Nephron (organoid): ENCODE data around the gene C1QTNF2.

Experiments used
- H3K27ac Mint-ChIP-seq, 3 experiments: 2 replicates each; pipeline ENCODE4 v1.8.0; 2020; ENCODE audit warnings: mixed read lengths in 3 of 3, mild to moderate bottlenecking in 2 of 3, moderate library complexity in 1 of 3
- H3K27me3 Mint-ChIP-seq: 2 replicates; pipeline ENCODE4 v1.8.0; 2021; ENCODE audit warnings: low read depth, mild to moderate bottlenecking, moderate library complexity, mixed read lengths
- H3K36me3 Mint-ChIP-seq: 2 replicates; pipeline ENCODE4 v1.8.0; 2020; ENCODE audit warnings: low read depth, mixed read lengths
- H3K4me1 Mint-ChIP-seq: 2 replicates; pipeline ENCODE4 v1.8.0; 2020; ENCODE audit warnings: mixed read lengths
- H3K4me3 Mint-ChIP-seq, 3 experiments: 2 replicates each; pipeline ENCODE4 v1.8.0; 2020; ENCODE audit warnings: mild to moderate bottlenecking in 3 of 3, mixed read lengths in 3 of 3, moderate library complexity in 2 of 3
- H3K9me3 Mint-ChIP-seq: 2 replicates; pipeline ENCODE4 v1.8.0; 2020; ENCODE audit warnings: mixed read lengths
- CTCF ChIP-seq, 3 experiments: fragments of 200-600 bp; sonication (generic); IDR thresholded peaks; one replicate each; pipeline ENCODE4 v1.5.0; 2021; ENCODE audit warnings: antibody characterized with exemption in 3 of 3; ENCODE audit not compliant: unreplicated experiment in 3 of 3

The C1QTNF2 gene

GRCh38 chr5:160312134-160312959 is 58.1 kb downstream of the C1QTNF2 start, which contains the start of gene CCNJL:
CCNJL (minus strand) TSS chr5:160312564; CDS start chr5:160311923, 641 bp downstream.
- Mint-ChIP-seq H3K4me3 (peak within 1 kb of the TSS; percentile 93 to 98 (median 96)), H3K36me3 (peaks cover 12% of the 10 kb centered on the region), H3K9me3 (no peaks in the 10 kb centered on the region), H3K27ac (peak within 1 kb of the TSS in 2 of 3 experiments; percentile 62 to 83), H3K27me3 (peaks cover 15% of the 10 kb centered on the region), H3K4me1 (peaks cover 14% of the 10 kb centered on the region)
- no peak for TF ChIP-seq CTCF (IDR thresholded peaks at IDR 0.05; ENCODE audit: unreplicated experiment in 3 of 3)

- peak overlapping the region; percentile 91 to 96 (median 95) for H3K4me3 Mint-ChIP-seq
- peaks cover 15% of the 10 kb centered on the region for H3K27me3 Mint-ChIP-seq
- H3K4me1 Mint-ChIP-seq, result peaks cover 14% of the 10 kb centered on the region
- peaks cover 13% of the 10 kb centered on the region for H3K36me3 Mint-ChIP-seq
- no peaks in the 10 kb centered on the region for H3K9me3 Mint-ChIP-seq
- peak overlapping the region in 2 of 3 experiments; percentile 62 to 73 for H3K27ac Mint-ChIP-seq
- TF ChIP-seq CTCF (IDR thresholded peaks at IDR 0.05; ENCODE audit: unreplicated experiment in 3 of 3), result no peak
Measured at GRCh38 chr5:160311491-160312133, 58.8 kb downstream of the C1QTNF2 start.

- Mint-ChIP-seq H3K36me3 (peaks cover 13% of the 10 kb centered on the region), H3K27me3 (peaks cover 15% of the 10 kb centered on the region), H3K9me3 (no peaks in the 10 kb centered on the region), H3K4me1 (peaks cover 14% of the 10 kb centered on the region), H3K4me3 (peak overlapping the region; percentile 91 to 96 (median 95)), H3K27ac (no peak overlapping the region)
- TF ChIP-seq CTCF (IDR thresholded peaks at IDR 0.05; ENCODE audit: unreplicated experiment in 3 of 3), result no peak
Measured at GRCh38 chr5:160310552-160311295, 59.7 kb downstream of the C1QTNF2 start.

- peaks cover 14% of the 10 kb centered on the region for H3K4me1 Mint-ChIP-seq
- no peak for TF ChIP-seq CTCF (IDR thresholded peaks at IDR 0.05; ENCODE audit: unreplicated experiment in 3 of 3)
- peak overlapping the region; percentile 65 to 96 (median 95) for H3K4me3 Mint-ChIP-seq
- H3K27me3 Mint-ChIP-seq, result peaks cover 15% of the 10 kb centered on the region
- peaks cover 14% of the 10 kb centered on the region for H3K36me3 Mint-ChIP-seq
- H3K27ac Mint-ChIP-seq, result no peak overlapping the region
- no peaks in the 10 kb centered on the region for H3K9me3 Mint-ChIP-seq
Measured at GRCh38 chr5:160310140-160310539, 60.3 kb downstream of the C1QTNF2 start.

- Mint-ChIP-seq H3K9me3 (no peaks in the 10 kb centered on the region), H3K36me3 (peaks cover 33% of the 10 kb centered on the region), H3K4me3 (no peak overlapping the region), H3K27me3 (peaks cover 12% of the 10 kb centered on the region), H3K27ac (no peak overlapping the region), H3K4me1 (peaks cover 8% of the 10 kb centered on the region)
- no peak for TF ChIP-seq CTCF (IDR thresholded peaks at IDR 0.05; ENCODE audit: unreplicated experiment in 3 of 3)
Measured at GRCh38 chr5:160306696-160307095, 63.7 kb downstream of the C1QTNF2 start.
